ENCODE data around the gene ABCA10. TPM values are rescaled to one million over a fixed set of nuclear protein-coding genes. Genes with fewer than 3 reads are reported as not detected.

The ABCA10 gene
- 0.80 and 1.0 TPM in 2 replicates for total RNA-seq

DNA sequence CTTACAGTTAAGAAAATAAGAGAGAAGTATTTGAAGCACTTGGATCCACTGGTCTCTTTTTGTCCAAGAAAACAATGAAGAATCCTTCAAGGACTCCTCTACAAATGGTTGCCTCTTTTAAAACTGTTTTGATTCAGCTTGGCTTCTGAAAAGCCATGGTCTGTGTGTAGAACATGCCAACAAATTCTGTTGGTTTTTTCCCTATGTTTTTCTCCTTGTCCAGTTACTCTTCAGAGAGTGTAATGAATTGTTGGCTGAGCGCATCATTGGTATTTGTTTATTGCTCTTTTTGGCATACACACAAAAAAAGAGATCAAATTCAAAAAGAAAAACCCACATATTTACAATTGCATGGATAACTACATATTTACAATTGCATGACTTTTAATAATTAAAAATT is at the start of gene ABCA10:
Gene ABCA10 (minus strand): TSS at position 249 of the 400 bp plus-strand sequence. CDS start 3,466 bp downstream, outside the sequence.

GRCh38 chr17:69141431-69142174 is 87.0 kb downstream of the ABCA10 start, which contains the start of gene ABCA6:
Gene ABCA6 (minus strand): TSS chr17:69141895. CDS start chr17:69140703, 1,192 bp downstream.

Small RNA genes lying within 50 kb of the gene (small RNA-seq; reads per million reads assigned to genes)
- gene MIR4524B = not detected

Other genes with a start within 250 kb of the ABCA10 start
- gene ABCA9, start 167.9 kb downstream of the ABCA10 start, total RNA-seq = 3.3 and 13.4 TPM in 2 replicates
- gene ABCA6, start 86.9 kb downstream of the ABCA10 start, total RNA-seq = 32.7 and 36.3 TPM in 2 replicates
- 30.2 and 30.7 TPM in 2 replicates for gene ABCA5, start 98.3 kb upstream of the ABCA10 start, total RNA-seq
- gene MAP2K6, start 185.9 kb upstream of the ABCA10 start, total RNA-seq = 2.5 and 4.4 TPM in 2 replicates